WERI-Rb-1 (cell line): ENCODE results near the gene KIF5C.

Experiments used
- DNase-seq: peaks from one replicate; pipeline ENCODE4 v3.0.0-alpha.2; 2020
- H3K27ac ChIP-seq: fragments of 250-450 bp; sonication (Bioruptor Pico); 2 replicates; pipeline ENCODE4 v1.5.1; 2020; ENCODE audit warnings: mild to moderate bottlenecking, moderate library complexity
- H3K27me3 ChIP-seq: fragments of 250-450 bp; sonication (Bioruptor Pico); 2 replicates; pipeline ENCODE4 v1.5.1; 2021; ENCODE audit warnings: mild to moderate bottlenecking, low read depth, moderate library complexity; ENCODE audit not compliant: insufficient read depth, severe bottlenecking
- H3K36me3 ChIP-seq: fragments of 250-450 bp; sonication (Bioruptor Pico); 2 replicates; pipeline ENCODE4 v1.5.1; 2020; ENCODE audit warnings: mild to moderate bottlenecking, moderate library complexity
- H3K4me3 ChIP-seq: 2 replicates; pipeline ENCODE4 v1.5.1; 2011; ENCODE audit warnings: low read depth, mild to moderate bottlenecking, control low read depth, low read length
- H3K9me3 ChIP-seq: fragments of 250-450 bp; sonication (Bioruptor Pico); 2 replicates; pipeline ENCODE4 v1.5.1; 2021; ENCODE audit warnings: mild to moderate bottlenecking, moderate library complexity; ENCODE audit not compliant: severe bottlenecking
- TF ChIP-seq, protein P1 (sequence below): IDR thresholded peaks from 2 replicates; pipeline ENCODE4 v1.5.1; 2011; ENCODE audit warnings: low read depth, mild to moderate bottlenecking, control low read depth, inconsistent platforms, low read length

The KIF5C gene

GRCh38 chr2:148907085-148907785, 32.2 kb downstream of the KIF5C start:
- no peak overlapping the region for H3K4me3 ChIP-seq
- no peak for DNase-seq
- H3K36me3 ChIP-seq, result no peaks in the 10 kb centered on the region
- TF ChIP-seq, protein P1, sequence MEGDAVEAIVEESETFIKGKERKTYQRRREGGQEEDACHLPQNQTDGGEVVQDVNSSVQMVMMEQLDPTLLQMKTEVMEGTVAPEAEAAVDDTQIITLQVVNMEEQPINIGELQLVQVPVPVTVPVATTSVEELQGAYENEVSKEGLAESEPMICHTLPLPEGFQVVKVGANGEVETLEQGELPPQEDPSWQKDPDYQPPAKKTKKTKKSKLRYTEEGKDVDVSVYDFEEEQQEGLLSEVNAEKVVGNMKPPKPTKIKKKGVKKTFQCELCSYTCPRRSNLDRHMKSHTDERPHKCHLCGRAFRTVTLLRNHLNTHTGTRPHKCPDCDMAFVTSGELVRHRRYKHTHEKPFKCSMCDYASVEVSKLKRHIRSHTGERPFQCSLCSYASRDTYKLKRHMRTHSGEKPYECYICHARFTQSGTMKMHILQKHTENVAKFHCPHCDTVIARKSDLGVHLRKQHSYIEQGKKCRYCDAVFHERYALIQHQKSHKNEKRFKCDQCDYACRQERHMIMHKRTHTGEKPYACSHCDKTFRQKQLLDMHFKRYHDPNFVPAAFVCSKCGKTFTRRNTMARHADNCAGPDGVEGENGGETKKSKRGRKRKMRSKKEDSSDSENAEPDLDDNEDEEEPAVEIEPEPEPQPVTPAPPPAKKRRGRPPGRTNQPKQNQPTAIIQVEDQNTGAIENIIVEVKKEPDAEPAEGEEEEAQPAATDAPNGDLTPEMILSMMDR, result no peak
- H3K27ac ChIP-seq, result no peak overlapping the region
- no peaks in the 10 kb centered on the region for H3K9me3 ChIP-seq
- peaks cover 13% of the 10 kb centered on the region for H3K27me3 ChIP-seq

GRCh38 chr2:148909114-148909513, 34.1 kb downstream of the KIF5C start:
- TF ChIP-seq, protein P1, result no peak
- H3K4me3 ChIP-seq, result no peak overlapping the region
- peaks cover 12% of the 10 kb centered on the region for H3K27me3 ChIP-seq
- no peaks in the 10 kb centered on the region for H3K36me3 ChIP-seq
- no peak overlapping the region for H3K27ac ChIP-seq
- DNase-seq, result no peak
- H3K9me3 ChIP-seq, result no peaks in the 10 kb centered on the region

GRCh38 chr2:148913061-148913460, 38.0 kb downstream of the KIF5C start:
- TF ChIP-seq, protein P1, result no peak
- no peak overlapping the region for H3K4me3 ChIP-seq
- DNase-seq, result no peak

GRCh38 chr2:148913492-148913891, 38.5 kb downstream of the KIF5C start:
- Histone ChIP-seq H3K27ac (no peak overlapping the region), H3K4me3 (no peak overlapping the region), H3K9me3 (no peaks in the 10 kb centered on the region), H3K27me3 (peaks cover 10% of the 10 kb centered on the region), H3K36me3 (no peaks in the 10 kb centered on the region)
- no peak for DNase-seq
- TF ChIP-seq, protein P1, result no peak

More at GRCh38 chr2:148913061-148913460, 38.0 kb downstream of the KIF5C start:
- Histone ChIP-seq H3K9me3 (no peaks in the 10 kb centered on the region), H3K27ac (no peak overlapping the region), H3K27me3 (peaks cover 14% of the 10 kb centered on the region), H3K36me3 (no peaks in the 10 kb centered on the region)

- Histone ChIP-seq H3K4me3 (no peak overlapping the region), H3K27me3 (peaks cover 10% of the 10 kb centered on the region), H3K36me3 (no peaks in the 10 kb centered on the region), H3K9me3 (no peaks in the 10 kb centered on the region), H3K27ac (no peak overlapping the region)
- DNase-seq, result no peak
- TF ChIP-seq, protein P1, result no peak
Measured at GRCh38 chr2:148914463-148914862, 39.4 kb downstream of the KIF5C start.

- TF ChIP-seq, protein P1, result no peak
- Histone ChIP-seq H3K27me3 (peaks cover 14% of the 10 kb centered on the region), H3K27ac (no peak overlapping the region), H3K36me3 (no peaks in the 10 kb centered on the region), H3K4me3 (no peak overlapping the region), H3K9me3 (no peaks in the 10 kb centered on the region)
- DNase-seq, result no peak
Measured at GRCh38 chr2:148917431-148917830, 42.4 kb downstream of the KIF5C start.
